OCI-M2 (cell line): ENCODE data around the gene PRTFDC1.

Experiments used
- DNase-seq: peaks from one replicate; lab custom pipeline; 2025; ENCODE audit not compliant: unreplicated experiment; lab: John Stamatoyannopoulos, UW

Gene PRTFDC1

GRCh38 chr10:24804956-24805355 lies 147.4 kb downstream of the PRTFDC1 start:
- DNase-seq: no peak

GRCh38 chr10:24804392-24804791 lies 148.0 kb downstream of the PRTFDC1 start:
- no peak for DNase-seq

DNA sequence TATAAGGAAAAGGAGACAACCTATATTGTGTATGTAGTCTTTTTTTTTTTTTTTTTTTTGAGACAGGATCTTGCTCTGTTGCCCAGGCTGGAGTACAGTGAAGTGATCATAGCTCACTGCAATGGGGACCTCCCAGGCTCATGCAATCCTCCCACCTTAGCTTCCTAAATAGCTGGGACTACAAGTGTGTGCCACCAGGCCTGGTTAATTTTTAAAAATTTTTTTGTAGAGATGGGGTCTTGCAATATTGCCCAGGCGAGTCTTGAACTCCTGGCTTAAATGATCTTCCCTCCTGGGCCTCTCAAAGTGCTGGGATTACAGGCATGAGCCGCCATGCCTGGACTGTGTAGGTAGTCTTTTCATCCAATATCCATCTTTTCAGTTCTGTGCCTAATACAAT lies 150.0 kb downstream of the PRTFDC1 start:
- no peak for DNase-seq

- DNase-seq: no peak
Measured at GRCh38 chr10:24800861-24801260, 151.5 kb downstream of the PRTFDC1 start.
